Esophagus squamous epithelium (tissue), 5 donors: ENCODE data around the gene KAT6B. TPM values are rescaled to one million over a fixed set of nuclear protein-coding genes. Genes with fewer than 3 reads are reported as not detected.
"Not testable (repeated sequence)": the region's sequence is repeated elsewhere in the genome, so short reads cannot be mapped to it uniquely, and the experiment has no call there.

ENCODE experiments used
- DNase-seq: peaks from one replicate; lab custom pipeline; 2025; lab: John Stamatoyannopoulos, UW
- H3K27ac ChIP-seq, 4 donors: fragments of 200-600 bp; sonication (generic); one replicate each; pipeline ENCODE4 v1.5.1; 2016 to 2019; ENCODE audit warnings: mild to moderate bottlenecking in 1 of 4
- H3K27me3 ChIP-seq, 4 donors: fragments of 200-600 bp; sonication (generic); 1 replicate in 3 of 4; 2 replicates in 1 of 4; pipeline versions ENCODE4 v1.5.1 to v1.6.0; 2017 to 2021; ENCODE audit warnings: antibody characterized with exemption in 1 of 4
- H3K36me3 ChIP-seq, 3 donors: fragments of 200-600 bp; sonication (generic); one replicate each; pipeline ENCODE4 v1.5.1; 2016 to 2019
- H3K4me1 ChIP-seq, 3 donors: fragments of 200-600 bp; sonication (generic); one replicate each; pipeline ENCODE4 v1.5.1; 2017 to 2019
- H3K4me3 ChIP-seq, 4 donors: fragments of 200-600 bp; sonication (generic); 1 replicate in 3 of 4; 2 replicates in 1 of 4; pipeline ENCODE4 v1.5.1; 2016 to 2019; ENCODE audit warnings: mild to moderate bottlenecking in 2 of 4, moderate library complexity in 1 of 4
- H3K9me3 ChIP-seq, 3 donors: fragments of 200-600 bp; sonication (generic); one replicate each; pipeline ENCODE4 v1.5.1; 2016 to 2019
- CTCF ChIP-seq, 6 experiments: fragments of 450-650 bp in 4 of 6; fragments of 200-600 bp in 2 of 6; sonication (generic) in 2 of 6; IDR thresholded peaks; one replicate each; pipeline ENCODE4 v1.5.1; 2016 to 2019; ENCODE audit warnings: antibody characterized with exemption in 6 of 6, mild to moderate bottlenecking in 4 of 6, moderate library complexity in 4 of 6
- POLR2A ChIP-seq, 4 donors: fragments of 450-650 bp; IDR thresholded peaks; one replicate each; pipeline ENCODE4 v1.6.1; 2017; ENCODE audit warnings: antibody characterized with exemption in 4 of 4, mild to moderate bottlenecking in 4 of 4, moderate library complexity in 3 of 4
- WGBS, 2 donors: methylation state at CpG; one replicate each; pipeline ENCODE4 v1.1.5; 2018; 5-methylcytosine and 5-hydroxymethylcytosine counted together
- intact Hi-C: fragments of 100-400 bp; cut with DNase I; formaldehyde crosslinking; loops from one replicate; pipeline ENCODE4 v1.15.0; 2022
- total RNA-seq, 4 donors: library from RNA; depleted of rRNA; stranded (reverse); fragments of >200 nt; gene quantifications; one replicate each; pipeline ENCODE4 v1.1.0, GENCODE V29; 2016
- donor health status: DM: yes; HTN: yes; CAD: no.

KAT6B gene
- total RNA-seq, 4 donors from 2014 or later = 13.1 to 48.8 (median 22.4) TPM

GRCh38 chr10:74874649-74875048 is 48.2 kb downstream of the KAT6B start:
- peaks cover 3 to 57% (median 6%) of the 10 kb centered on the region in 3 donors for H3K4me1 ChIP-seq
- H3K9me3 ChIP-seq = no peaks in the 10 kb centered on the region
- H3K27me3 ChIP-seq = no peaks in the 10 kb centered on the region
- no peaks in the 10 kb centered on the region for H3K36me3 ChIP-seq
- WGBS, 2 donors = 88 to 100% methylated on average over 1 of the region's 1 CpG
- intact Hi-C loops = no loop called here
- no peak overlapping the region for H3K4me3 ChIP-seq
- no peak for DNase-seq
- H3K27ac ChIP-seq = no peak overlapping the region
- TF ChIP-seq POLR2A (IDR thresholded peaks at IDR 0.05) = no peak
- TF ChIP-seq CTCF (IDR thresholded peaks at IDR 0.05) = no peak

GRCh38 chr10:74875068-74875467 is 48.7 kb downstream of the KAT6B start:
- H3K36me3 ChIP-seq = no peaks in the 10 kb centered on the region

DNA sequence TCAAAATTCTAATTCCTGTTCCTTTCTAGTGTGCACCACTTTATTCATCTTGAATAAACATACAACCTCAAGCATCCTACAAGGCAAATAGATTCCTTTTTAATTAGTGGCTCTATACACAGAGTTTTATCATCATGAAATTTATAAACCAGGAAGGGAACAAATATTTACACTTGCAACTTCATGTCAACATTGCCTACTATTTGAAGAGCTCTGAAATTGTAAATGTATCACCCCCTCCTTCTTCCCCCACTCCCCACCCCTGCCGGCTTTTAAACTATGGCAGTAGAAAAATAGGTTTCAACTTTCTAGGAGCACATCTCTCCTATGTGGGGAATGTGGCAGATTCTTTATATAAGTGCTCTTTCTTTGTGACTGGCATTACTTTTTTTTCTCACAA is 49.6 kb downstream of the KAT6B start:
- Histone ChIP-seq H3K36me3 (no peaks in the 10 kb centered on the region), H3K4me3 (no peak overlapping the region), H3K9me3 (no peaks in the 10 kb centered on the region), H3K4me1 (peaks cover 3 to 57% (median 6%) of the 10 kb centered on the region in 3 donors), H3K27me3 (no peaks in the 10 kb centered on the region), H3K27ac (no peak overlapping the region)
- intact Hi-C loops = no loop called here
- DNase-seq = no peak
- 59 to 84% methylated on average over 1 of the region's 1 CpG for WGBS, 2 donors
- TF ChIP-seq CTCF (IDR thresholded peaks at IDR 0.05) = no peak

More at GRCh38 chr10:74875068-74875467, 48.7 kb downstream of the KAT6B start:
- Histone ChIP-seq H3K27me3 (no peaks in the 10 kb centered on the region), H3K4me3 (no peak overlapping the region), H3K4me1 (peaks cover 3 to 57% (median 6%) of the 10 kb centered on the region in 3 donors), H3K27ac (no peak overlapping the region), H3K9me3 (no peaks in the 10 kb centered on the region)
- TF ChIP-seq CTCF (IDR thresholded peaks at IDR 0.05) (no peak), POLR2A (IDR thresholded peaks at IDR 0.05) (no peak)
- no peak for DNase-seq
- intact Hi-C loops = no loop called here

- intact Hi-C loops, DNase-seq, H3K27ac ChIP-seq, H3K27me3 ChIP-seq, H3K4me3 ChIP-seq, H3K9me3 ChIP-seq, H3K36me3 ChIP-seq: not testable (repeated sequence)
- WGBS, 2 donors = 78 to 90% methylated on average over 4 to 5 of the region's 5 CpGs
- H3K4me1 ChIP-seq = peaks cover 0 to 53% (median 3%) of the 10 kb centered on the region in 3 donors
These were observed 50.7 kb downstream of the KAT6B start for GRCh38 chr10:74877054-74877453.

GRCh38 chr10:74877898-74878297 is 51.5 kb downstream of the KAT6B start:
- no peak overlapping the region for H3K4me3 ChIP-seq
- no peak for DNase-seq
- TF ChIP-seq POLR2A (IDR thresholded peaks at IDR 0.05) (no peak), CTCF (IDR thresholded peaks at IDR 0.05) (no peak)
- H3K36me3 ChIP-seq = no peaks in the 10 kb centered on the region
- H3K27ac ChIP-seq = no peak overlapping the region
- intact Hi-C loops = no loop called here
- no peaks in the 10 kb centered on the region for H3K27me3 ChIP-seq
- peaks cover 0 to 56% (median 3%) of the 10 kb centered on the region in 3 donors for H3K4me1 ChIP-seq
- H3K9me3 ChIP-seq = no peaks in the 10 kb centered on the region

DNA sequence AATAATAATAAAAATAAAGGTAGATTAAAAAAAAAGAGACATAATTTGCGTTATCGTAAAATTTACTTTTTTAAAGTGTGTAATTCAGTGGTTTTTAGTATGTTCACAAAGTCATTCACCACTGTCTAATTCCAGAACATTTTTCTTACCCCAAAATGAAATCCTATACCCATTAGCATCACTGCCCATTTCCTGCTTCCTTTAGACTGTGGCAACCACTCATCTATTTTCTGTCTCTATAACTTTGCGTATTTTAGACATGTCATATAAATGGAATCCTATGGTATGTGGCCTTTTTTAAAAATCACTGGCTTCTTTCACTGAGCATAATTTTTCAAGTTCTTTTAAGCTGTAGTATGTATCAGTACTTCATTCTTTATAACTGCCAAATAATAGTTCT is 53.6 kb downstream of the KAT6B start:
- DNase-seq = no peak
- 95% methylated on average over 3 of the region's 3 CpGs for WGBS, 2 donors
- Histone ChIP-seq H3K36me3 (no peaks in the 10 kb centered on the region), H3K27me3 (no peaks in the 10 kb centered on the region), H3K27ac (no peak overlapping the region), H3K9me3 (no peaks in the 10 kb centered on the region), H3K4me3 (no peak overlapping the region), H3K4me1 (peaks cover 0 to 52% (median 0%) of the 10 kb centered on the region in 3 donors)
- TF ChIP-seq CTCF (IDR thresholded peaks at IDR 0.05) (no peak), POLR2A (IDR thresholded peaks at IDR 0.05) (no peak)
- intact Hi-C loops = no loop called here
